Trophoblast cell (in vitro differentiated cells and primary cell): ENCODE results near the gene GPHA2.
A peak's percentile ranks its signal among the peaks of the same experiment; 100 is the strongest.

Experiments
- DNase-seq, 2 donors: peaks; one replicate each; pipeline ENCODE4 v3.0.0-alpha.2; 2016
- H2AFZ ChIP-seq: 2 replicates; pipeline ENCODE4 v1.6.1; 2013; ENCODE audit warnings: low read length, moderate library complexity, mild to moderate bottlenecking; ENCODE audit not compliant: insufficient read depth, poor library complexity
- H2AK5ac ChIP-seq: 2 replicates; pipeline ENCODE4 v1.6.1; 2013; ENCODE audit warnings: mild to moderate bottlenecking, low read length
- H2BK120ac ChIP-seq: 2 replicates; pipeline ENCODE4 v1.6.1; 2013; ENCODE audit warnings: low read length, mild to moderate bottlenecking, moderate library complexity; ENCODE audit not compliant: insufficient read depth, poor library complexity
- H2BK12ac ChIP-seq: 2 replicates; pipeline ENCODE4 v1.6.1; 2013; ENCODE audit warnings: mild to moderate bottlenecking, low read length, moderate library complexity
- H2BK5ac ChIP-seq: 2 replicates; pipeline ENCODE4 v1.6.1; 2013; ENCODE audit warnings: low read length, low read depth, moderate library complexity, mild to moderate bottlenecking; ENCODE audit not compliant: poor library complexity
- H3K14ac ChIP-seq: 2 replicates; pipeline ENCODE4 v1.6.1; 2013; ENCODE audit warnings: mild to moderate bottlenecking, low read length
- H3K18ac ChIP-seq: 2 replicates; pipeline ENCODE4 v1.6.1; 2013; ENCODE audit warnings: mild to moderate bottlenecking, low read length
- H3K23ac ChIP-seq: 2 replicates; pipeline ENCODE4 v1.6.1; 2013; ENCODE audit warnings: low read length
- H3K27ac ChIP-seq: 2 replicates; pipeline ENCODE4 v1.5.1; 2013; ENCODE audit warnings: low read depth, mild to moderate bottlenecking, inconsistent platforms, low read length, moderate library complexity
- H3K27me3 ChIP-seq: 2 replicates; pipeline ENCODE4 v1.6.1; 2013; ENCODE audit warnings: inconsistent platforms, mild to moderate bottlenecking, low read length, moderate library complexity; ENCODE audit not compliant: insufficient read depth
- H3K36me3 ChIP-seq, 2 experiments: 1 replicate in 1 of 2; 2 replicates in 1 of 2; pipeline ENCODE4 v1.6.1; 2013; ENCODE audit warnings: low read length in 2 of 2, mild to moderate bottlenecking in 2 of 2, moderate library complexity in 1 of 2; ENCODE audit not compliant: insufficient read depth in 2 of 2, control insufficient read depth in 1 of 2
- H3K4ac ChIP-seq: 2 replicates; pipeline ENCODE4 v1.6.1; 2013; ENCODE audit warnings: low read depth, mild to moderate bottlenecking, low read length, moderate library complexity
- H3K4me1 ChIP-seq, 2 experiments: 1 replicate in 1 of 2; 2 replicates in 1 of 2; pipeline ENCODE4 v1.6.1; 2013; ENCODE audit warnings: low read length in 2 of 2, mild to moderate bottlenecking in 2 of 2, moderate library complexity in 1 of 2; ENCODE audit not compliant: insufficient read depth in 2 of 2, control insufficient read depth in 1 of 2
- H3K4me2 ChIP-seq: 2 replicates; pipeline ENCODE4 v1.6.1; 2013; ENCODE audit warnings: inconsistent platforms, mild to moderate bottlenecking, low read length, moderate library complexity
- H3K4me3 ChIP-seq: 2 replicates; pipeline ENCODE4 v1.5.1; 2013; ENCODE audit warnings: mild to moderate bottlenecking, low read depth, low read length, inconsistent platforms
- H3K79me1 ChIP-seq: one replicate; pipeline ENCODE4 v1.6.1; 2013; ENCODE audit warnings: low read length
- H3K79me2 ChIP-seq: 2 replicates; pipeline ENCODE4 v1.6.1; 2013; ENCODE audit warnings: low read length, mild to moderate bottlenecking; ENCODE audit not compliant: control insufficient read depth, insufficient read depth, poor library complexity
- H3K9ac ChIP-seq: 2 replicates; pipeline ENCODE4 v1.6.1; 2013; ENCODE audit warnings: mild to moderate bottlenecking, low read length
- H3K9me3 ChIP-seq: 2 replicates; pipeline ENCODE4 v1.6.1; 2013; ENCODE audit warnings: low read depth, mild to moderate bottlenecking, control low read depth, inconsistent platforms, low read length; ENCODE audit not compliant: insufficient read depth
- H4K12ac ChIP-seq: 2 replicates; pipeline ENCODE4 v1.6.1; 2013; ENCODE audit warnings: low read depth, mild to moderate bottlenecking, low read length, moderate library complexity
- H4K8ac ChIP-seq: 2 replicates; pipeline ENCODE4 v1.6.1; 2013; ENCODE audit warnings: low read depth, mild to moderate bottlenecking, low read length, moderate library complexity
- H4K91ac ChIP-seq: one replicate; pipeline ENCODE4 v1.6.1; 2013; ENCODE audit warnings: low read depth, mild to moderate bottlenecking, low read length, moderate library complexity
- WGBS: extraction: QIAGEN DNeasy Blood & Tissue Kit; methylation state at CpG from one replicate; pipeline ENCODE4 v1.1.7; 2013; ENCODE audit warnings: missing lambda C conversion rate; ENCODE audit not compliant: insufficient read length, insufficient coverage; ENCODE audit errors: extremely low coverage; 5-methylcytosine and 5-hydroxymethylcytosine counted together

The GPHA2 gene

DNA sequence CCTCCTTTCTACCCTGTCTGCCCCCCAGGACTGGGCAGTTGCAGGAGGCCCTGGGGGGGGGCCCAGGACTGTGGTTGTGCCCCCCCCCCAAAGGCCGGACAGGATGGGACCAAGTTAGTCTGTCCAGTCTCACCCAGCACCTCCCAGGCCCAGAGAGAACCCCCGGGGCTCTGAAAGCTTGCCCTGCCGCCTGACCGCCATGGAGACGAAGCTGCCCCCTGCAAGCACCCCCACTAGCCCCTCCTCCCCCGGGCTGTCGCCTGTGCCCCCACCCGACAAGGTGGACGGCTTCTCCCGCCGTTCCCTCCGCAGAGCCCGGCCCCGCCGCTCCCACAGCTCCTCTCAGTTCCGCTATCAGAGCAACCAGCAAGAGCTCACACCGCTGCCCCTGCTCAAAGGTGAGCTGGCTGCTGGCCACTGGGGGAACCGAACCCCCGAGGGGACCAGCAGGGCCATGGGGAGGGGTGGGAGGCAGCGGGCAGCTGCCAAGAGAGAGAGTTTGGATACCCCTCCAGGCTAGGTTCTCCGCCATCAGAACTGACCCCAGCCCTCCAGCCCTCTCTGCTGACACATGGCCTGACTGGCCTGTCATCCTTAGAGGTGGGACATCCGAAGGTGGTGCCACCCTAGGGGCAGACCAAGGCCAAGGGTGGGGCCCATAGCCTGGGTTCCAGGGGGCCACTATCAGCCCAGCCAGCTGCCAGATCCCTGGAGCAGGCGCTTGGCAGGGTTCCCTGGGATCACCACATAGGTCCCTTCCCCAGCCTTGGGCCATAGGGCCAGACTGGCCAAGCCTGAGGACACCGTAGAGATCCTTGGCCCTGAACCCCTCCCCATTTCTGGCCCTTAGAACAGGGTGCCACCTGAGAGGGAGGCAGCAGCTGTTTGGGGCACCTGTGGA is 9.9 kb downstream of the GPHA2 start:
- peaks cover 0 to 2% of the 10 kb centered on the region in 2 experiments for H3K4me1 ChIP-seq
- peak overlapping the region; percentile 51 for H4K8ac ChIP-seq
- DNase-seq: no peak
- H3K9ac ChIP-seq: no peak overlapping the region
- H3K36me3 ChIP-seq: peaks cover 4 to 12% of the 10 kb centered on the region in 2 experiments
- no peak overlapping the region for H2AFZ ChIP-seq
- H3K4ac ChIP-seq: no peak overlapping the region
- no peak overlapping the region for H2AK5ac ChIP-seq
- H4K12ac ChIP-seq: no peak overlapping the region
- H3K9me3 ChIP-seq: peaks cover 2% of the 10 kb centered on the region
- H3K14ac ChIP-seq: no peak overlapping the region
- peaks cover 3% of the 10 kb centered on the region for H3K79me2 ChIP-seq
- no peaks in the 10 kb centered on the region for H3K27me3 ChIP-seq
- H3K18ac ChIP-seq: no peak overlapping the region
- H2BK12ac ChIP-seq: no peak overlapping the region
- peaks cover 9% of the 10 kb centered on the region for H3K79me1 ChIP-seq
- H4K91ac ChIP-seq: no peak overlapping the region
- H3K4me3 ChIP-seq: no peak overlapping the region
- no peak overlapping the region for H3K23ac ChIP-seq
- H2BK5ac ChIP-seq: no peak overlapping the region
- no peak overlapping the region for H2BK120ac ChIP-seq
- peak overlapping the region; percentile 95 for H3K4me2 ChIP-seq
- WGBS: no CpG with 5 or more reads among the region's 24 CpGs
- H3K27ac ChIP-seq: no peak overlapping the region

DNA sequence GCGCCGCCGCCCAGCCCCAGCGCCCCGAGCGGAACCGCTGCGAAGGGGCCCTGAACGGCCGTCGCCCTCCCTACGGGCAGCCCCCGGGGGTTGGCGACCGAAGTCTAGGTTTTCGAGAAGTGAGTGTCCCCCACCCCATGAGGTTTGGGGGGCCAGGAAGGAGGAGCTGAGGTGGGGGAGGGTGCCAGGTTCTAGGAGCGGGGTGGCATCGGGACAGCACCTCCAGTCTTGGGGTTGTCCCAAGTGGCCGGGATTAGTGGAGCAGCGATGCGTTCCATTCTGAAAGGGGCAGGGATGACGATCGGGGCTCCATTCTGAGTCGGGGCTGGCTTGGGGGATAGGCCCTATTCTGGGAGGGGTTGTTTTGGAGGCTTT is 10.8 kb downstream of the GPHA2 start:
- Histone ChIP-seq H3K4me3 (peak overlapping the region; percentile 85), H4K8ac (peak overlapping the region; percentile 67), H2BK5ac (peak overlapping the region; percentile 34), H3K4me2 (peak overlapping the region; percentile 95), H2BK120ac (peak overlapping the region; percentile 41), H3K4ac (peak overlapping the region; percentile 19), H3K18ac (peak overlapping the region; percentile 20), H3K79me1 (peaks cover 9% of the 10 kb centered on the region), H3K14ac (peak overlapping the region; percentile 42), H3K27ac (no peak overlapping the region), H3K36me3 (peaks cover 0 to 7% of the 10 kb centered on the region in 2 experiments), H3K9me3 (peaks cover 2% of the 10 kb centered on the region), H2AK5ac (peak overlapping the region; percentile 26), H3K27me3 (no peaks in the 10 kb centered on the region), H2BK12ac (no peak overlapping the region), H3K23ac (no peak overlapping the region), H4K12ac (no peak overlapping the region), H3K4me1 (peaks cover 0 to 2% of the 10 kb centered on the region in 2 experiments), H3K9ac (peak overlapping the region; percentile 71), H3K79me2 (peaks cover 3% of the 10 kb centered on the region), H2AFZ (peak overlapping the region; percentile 48), H4K91ac (peak overlapping the region; percentile 56)
- DNase-seq: peak in 1 of 2 donors; percentile 2
- whole genome bisulfite sequencing: no CpG with 5 or more reads among the region's 24 CpGs

DNA sequence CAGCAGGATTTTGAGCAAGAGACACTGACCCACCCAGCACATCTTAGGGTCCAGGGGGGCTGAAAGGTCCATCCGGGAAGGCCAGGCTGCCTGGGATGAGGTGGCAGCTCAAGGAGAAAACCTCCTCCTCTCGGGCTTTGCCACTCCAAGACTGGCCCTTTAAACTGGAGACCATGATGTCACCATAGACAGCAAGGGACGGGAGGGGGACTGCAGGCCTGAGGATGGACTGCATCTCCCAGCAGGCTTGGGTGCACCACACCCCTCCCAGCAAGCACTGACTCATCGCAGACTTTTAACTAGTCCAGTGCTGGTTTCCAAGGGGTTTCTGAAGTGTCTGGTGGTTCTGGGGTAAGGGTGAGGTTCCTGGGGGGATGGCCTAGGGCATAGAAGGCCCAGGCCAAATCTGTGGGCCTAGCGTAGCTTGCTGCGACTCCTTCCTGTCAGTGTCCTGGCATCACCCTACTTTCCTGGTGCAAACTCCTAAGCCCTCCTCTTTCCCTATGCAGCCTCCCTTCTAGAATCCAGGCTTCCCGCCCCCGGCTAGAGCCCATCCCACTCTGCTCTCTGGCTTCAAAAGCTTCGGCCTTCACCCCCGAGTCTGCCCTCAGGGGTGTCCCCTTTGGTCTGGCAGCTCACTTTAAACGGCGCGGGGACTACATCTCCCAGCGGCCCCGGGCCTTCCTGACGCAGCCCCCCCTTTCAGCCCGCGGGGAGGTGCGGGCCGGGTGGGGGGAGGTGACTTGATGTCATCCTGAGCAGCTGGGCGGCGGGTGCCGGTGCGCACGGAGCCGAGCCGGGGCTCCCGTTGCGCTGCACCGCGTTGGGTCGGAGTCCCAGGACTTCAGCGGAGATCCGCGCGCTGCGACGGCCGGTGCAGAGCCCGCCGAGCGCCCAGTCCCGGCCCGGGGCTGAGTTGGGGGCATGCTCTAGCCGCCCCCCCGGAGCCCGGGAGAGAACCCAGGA is 11.5 kb downstream of the GPHA2 start, which contains the start of gene PPP2R5B:
Gene PPP2R5B, plus strand, starts transcription at position 746 of the 966 bp plus-strand sequence. CDS start 1,046 bp downstream, outside the sequence.
- Histone ChIP-seq H2BK120ac (peak within 1 kb of the TSS; percentile 41), H3K4ac (peak within 1 kb of the TSS; percentile 19), H4K91ac (peak within 1 kb of the TSS; percentile 71), H3K14ac (peak within 1 kb of the TSS; percentile 52), H4K8ac (peak within 1 kb of the TSS; percentile 89), H3K27ac (peak within 1 kb of the TSS; percentile 59), H3K9ac (peak within 1 kb of the TSS; percentile 71), H3K4me3 (peak within 1 kb of the TSS; percentile 85), H3K79me2 (peaks cover 3% of the 10 kb centered on the region), H2AK5ac (peak within 1 kb of the TSS; percentile 26), H4K12ac (peak within 1 kb of the TSS; percentile 35), H2AFZ (peak within 1 kb of the TSS; percentile 70), H2BK12ac (peak within 1 kb of the TSS; percentile 14), H3K79me1 (peaks cover 9% of the 10 kb centered on the region), H2BK5ac (peak within 1 kb of the TSS; percentile 34), H3K18ac (peak within 1 kb of the TSS; percentile 44), H3K27me3 (no peaks in the 10 kb centered on the region), H3K36me3 (peaks cover 0 to 4% of the 10 kb centered on the region in 2 experiments), H3K23ac (no peak within 1 kb of the TSS), H3K4me2 (peak within 1 kb of the TSS; percentile 95), H3K4me1 (peaks cover 0 to 2% of the 10 kb centered on the region in 2 experiments), H3K9me3 (peaks cover 2% of the 10 kb centered on the region)
- peak; percentile 80 to 88 for DNase-seq
- no CpG with 5 or more reads among the region's 47 CpGs for WGBS

DNA sequence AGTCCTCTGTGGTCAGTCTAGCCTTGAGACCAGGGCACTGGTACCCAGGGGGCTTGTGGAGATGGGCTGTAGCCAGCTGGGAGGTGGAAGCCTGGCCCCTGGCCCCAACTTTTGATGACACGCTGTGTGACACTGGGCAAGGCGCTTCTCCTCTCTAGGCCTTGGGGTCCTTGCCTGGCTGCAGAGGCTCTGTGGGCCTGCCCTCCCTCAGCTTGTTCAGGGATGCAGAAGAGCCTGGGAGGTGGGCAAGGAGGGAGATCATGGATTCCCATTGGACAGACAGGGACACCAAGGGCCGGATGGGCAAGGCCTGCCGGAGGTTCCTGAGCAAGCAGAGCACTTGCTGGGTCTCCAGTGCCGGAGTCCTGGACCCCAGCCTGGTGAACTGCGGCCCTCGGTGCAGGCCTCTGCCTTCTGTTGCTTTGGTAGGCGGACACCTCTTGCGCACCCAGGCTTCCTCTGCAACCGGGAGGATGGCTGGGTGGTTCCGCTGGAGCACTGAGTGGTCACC is 12.5 kb downstream of the GPHA2 start:
- no peaks in the 10 kb centered on the region for H3K27me3 ChIP-seq
- H2BK5ac ChIP-seq: no peak overlapping the region
- H3K18ac ChIP-seq: no peak overlapping the region
- H2AK5ac ChIP-seq: peak overlapping the region; percentile 44
- H3K4ac ChIP-seq: no peak overlapping the region
- H4K8ac ChIP-seq: peak overlapping the region; percentile 89
- peak overlapping the region; percentile 42 for H4K91ac ChIP-seq
- peaks cover 9% of the 10 kb centered on the region for H3K79me1 ChIP-seq
- H4K12ac ChIP-seq: no peak overlapping the region
- DNase-seq: no peak
- H2AFZ ChIP-seq: peak overlapping the region; percentile 62
- no peak overlapping the region for H3K27ac ChIP-seq
- WGBS: no CpG with 5 or more reads among the region's 11 CpGs
- H3K79me2 ChIP-seq: peaks cover 3% of the 10 kb centered on the region
- peaks cover 0 to under 1% of the 10 kb centered on the region in 2 experiments for H3K36me3 ChIP-seq
- H3K23ac ChIP-seq: no peak overlapping the region
- H2BK120ac ChIP-seq: no peak overlapping the region
- no peak overlapping the region for H2BK12ac ChIP-seq
- no peak overlapping the region for H3K4me2 ChIP-seq
- no peak overlapping the region for H3K14ac ChIP-seq
- peaks cover 0 to 2% of the 10 kb centered on the region in 2 experiments for H3K4me1 ChIP-seq
- H3K4me3 ChIP-seq: no peak overlapping the region
- no peak overlapping the region for H3K9ac ChIP-seq
- H3K9me3 ChIP-seq: peaks cover 2% of the 10 kb centered on the region
